ENCODE measurements around the gene LRRN4CL.
A peak's percentile ranks its signal among the peaks of the same experiment; 100 is the strongest.

Gene LRRN4CL

GRCh38 chr11:62716206-62716605, 26.9 kb upstream of the LRRN4CL start:
- no peak overlapping the region for H3K4me3 ChIP-seq (ENCODE audit: low read length)
- no peak for DNase-seq (ENCODE audit: low read depth)
- no peak for TF ChIP-seq CTCF (IDR thresholded peaks at IDR 0.05; ENCODE audit: insufficient read depth, low read depth, low read length, missing control alignments)

DNA sequence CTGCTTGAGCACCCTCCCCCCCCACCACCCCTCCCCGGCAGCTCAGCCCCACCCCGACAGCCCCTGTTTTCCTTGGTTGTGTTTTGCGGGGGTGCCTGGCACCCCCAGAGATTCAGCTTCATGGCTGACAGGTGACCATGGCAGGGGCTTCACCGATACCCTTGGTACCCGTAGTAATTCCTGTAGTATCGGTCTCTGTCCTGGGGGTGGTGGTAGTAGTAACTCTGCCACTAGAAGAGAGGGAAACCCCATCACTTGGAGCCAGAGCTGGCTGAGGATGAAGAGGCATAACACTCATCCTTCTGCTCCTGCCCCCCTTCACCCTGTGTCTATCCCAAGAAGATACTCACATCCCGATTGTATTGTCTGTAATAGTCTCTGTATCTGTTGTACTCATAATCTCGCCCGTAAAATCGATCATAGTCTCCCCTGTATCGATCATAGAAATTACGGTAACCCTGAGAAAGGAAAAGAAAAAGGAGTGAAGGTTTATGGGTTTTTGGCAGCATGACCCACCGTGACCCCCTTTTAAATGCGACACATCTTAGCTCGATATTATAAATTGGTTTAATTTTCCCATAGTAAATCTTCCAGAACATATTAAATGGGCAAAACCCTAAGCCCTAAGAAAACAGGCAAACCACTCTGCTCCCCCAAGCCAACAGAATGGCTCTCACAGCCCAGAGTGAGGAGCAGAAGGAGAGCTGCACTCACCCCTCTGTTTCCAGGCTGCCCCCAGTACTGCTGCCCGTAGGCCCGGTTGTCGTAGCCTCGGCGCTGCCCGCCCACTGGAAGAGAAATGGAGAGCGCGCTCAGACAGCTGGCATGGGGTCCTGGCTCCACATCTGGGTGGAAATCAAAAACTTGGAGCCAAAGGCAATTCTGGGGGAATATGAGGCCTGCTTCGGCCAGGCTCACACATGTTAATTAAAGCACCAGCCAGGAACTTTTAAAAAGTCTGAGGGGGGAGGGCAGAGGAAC, 26.1 kb upstream of the LRRN4CL start:
- no peak overlapping the region for H3K4me3 ChIP-seq (ENCODE audit: low read length)
- DNase-seq (ENCODE audit: low read depth): no peak
- TF ChIP-seq CTCF (IDR thresholded peaks at IDR 0.05; ENCODE audit: insufficient read depth, low read depth, low read length, missing control alignments): no peak

- H3K4me3 ChIP-seq (ENCODE audit: low read length): no peak overlapping the region
- TF ChIP-seq CTCF (IDR thresholded peaks at IDR 0.05; ENCODE audit: insufficient read depth, low read depth, low read length, missing control alignments): no peak
- no peak for DNase-seq (ENCODE audit: low read depth)
Measured at GRCh38 chr11:62713343-62713742, 24.0 kb upstream of the LRRN4CL start.

DNA sequence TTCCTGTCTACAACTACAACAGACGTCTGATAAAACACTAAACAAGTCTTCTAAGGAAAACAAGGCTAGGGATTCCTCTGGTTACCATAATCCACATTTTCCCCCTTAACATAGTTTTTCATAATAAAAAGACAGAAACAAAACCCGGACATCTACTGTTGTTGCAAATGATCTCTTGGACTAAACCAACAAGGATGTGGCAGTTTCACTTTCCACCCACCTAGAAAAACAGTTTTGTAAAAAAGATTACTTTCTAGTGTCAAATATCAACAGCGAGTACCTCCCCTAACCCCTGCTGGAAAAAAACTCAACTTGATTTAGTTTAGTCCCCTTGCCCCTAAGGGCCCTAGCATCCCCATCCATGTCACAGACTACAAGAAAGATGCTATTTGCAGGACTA, 23.5 kb upstream of the LRRN4CL start:
- H3K4me3 ChIP-seq (ENCODE audit: low read length): no peak overlapping the region
- TF ChIP-seq CTCF (IDR thresholded peaks at IDR 0.05; ENCODE audit: insufficient read depth, low read depth, low read length, missing control alignments): no peak
- no peak for DNase-seq (ENCODE audit: low read depth)

DNA sequence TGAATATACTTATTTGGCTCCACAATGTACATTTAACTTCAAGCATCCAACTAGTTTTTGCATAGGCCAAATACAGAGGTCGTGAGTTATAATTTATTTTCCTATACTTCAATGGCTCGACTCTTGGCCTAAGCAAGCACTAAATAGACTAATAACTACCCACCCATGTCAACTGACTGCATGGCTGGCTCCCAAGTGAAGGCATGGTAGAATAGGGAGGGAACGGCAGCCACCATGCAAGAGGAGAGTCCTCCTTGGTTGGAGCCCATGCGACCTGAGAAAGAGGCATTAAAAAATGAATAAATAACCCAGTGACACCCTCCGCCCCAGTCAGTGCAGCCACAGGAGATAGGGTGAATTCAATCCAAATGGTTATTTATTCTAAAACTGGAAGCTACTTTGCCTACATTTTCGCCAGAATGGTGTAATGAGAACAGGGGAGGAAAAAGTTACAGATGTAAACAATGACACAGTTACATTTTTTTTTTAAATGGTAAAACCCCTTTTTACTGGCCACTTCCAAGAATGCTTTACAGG, 23.0 kb upstream of the LRRN4CL start:
- H3K4me3 ChIP-seq (ENCODE audit: low read length): no peak overlapping the region
- no peak for DNase-seq (ENCODE audit: low read depth)
- TF ChIP-seq CTCF (IDR thresholded peaks at IDR 0.05; ENCODE audit: insufficient read depth, low read depth, low read length, missing control alignments): no peak

- no peak for TF ChIP-seq CTCF (IDR thresholded peaks at IDR 0.05; ENCODE audit: insufficient read depth, low read depth, low read length, missing control alignments)
- H3K4me3 ChIP-seq (ENCODE audit: low read length): peak overlapping the region; percentile 72
- no peak for DNase-seq (ENCODE audit: low read depth)
Measured at GRCh38 chr11:62710001-62710345, 20.6 kb upstream of the LRRN4CL start.
